ENCODE results near the gene MRFAP1L1. TPM values are rescaled to one million over a fixed set of nuclear protein-coding genes. Genes with fewer than 3 reads are reported as not detected.

The MRFAP1L1 gene
- total and polyA plus RNA-seq, 9 of the 15 experiments (the other 6 are each of a cell fraction or from before 2014, with no cell fraction given), result 37.6 to 111 (median 83.8) TPM

GRCh38 chr4:6674500-6675149 lies 35.0 kb downstream of the MRFAP1L1 start:
- Histone ChIP-seq H3K4me2 (ENCODE audit: insufficient read depth, low read length) (peak overlapping the region; percentile 90), H3K27ac (ENCODE audit: extremely low read depth, low read depth, low read length) (peak overlapping the region; percentile 99), H3K27me3 (ENCODE audit: control insufficient read depth in 2 of 2, insufficient read depth in 2 of 2, low read length in 2 of 2) (no peaks in the 10 kb centered on the region), H3K79me2 (ENCODE audit: control insufficient read depth, insufficient read depth, low read length) (peaks cover 44% of the 10 kb centered on the region), H4K20me1 (replicated peaks; ENCODE audit: control insufficient read depth, insufficient read depth, low read length) (peaks cover 34% of the 10 kb centered on the region; the same call in 1 of the 2 replicates), H3K9me3 (replicated peaks; ENCODE audit: control insufficient read depth, insufficient read depth, low read depth, low read length) (no peaks in the 10 kb centered on the region; the same call in 1 of the 2 replicates), H2AFZ (ENCODE audit: low read depth, low read length) (peak overlapping the region; percentile 98; the same call in 1 of the 2 replicates), H3K9ac (ENCODE audit: insufficient read depth in 1 of 2, low read depth in 2 of 2, low read length in 2 of 2) (peak overlapping the region; percentile 90 to 96), H3K36me3 (ENCODE audit: control insufficient read depth, insufficient read depth, low read length) (peaks cover 37% of the 10 kb centered on the region), H3K9me1 (ENCODE audit: control insufficient read depth, insufficient read depth, low read length) (no peaks in the 10 kb centered on the region), H3K4me3 (peak overlapping the region; percentile 95), H3K4me1 (replicated peaks in 1 of 2; ENCODE audit: control insufficient read depth in 2 of 2, insufficient read depth in 2 of 2, low read length in 2 of 2) (peaks cover 29 to 33% of the 10 kb centered on the region in 2 experiments)
- intact Hi-C loops (cut with micrococcal nuclease), result loop anchor here (2.0 to 5.0 kb wide), 4 partner anchors 32 to 127 kb away; partner anchors contain the start of genes BLOC1S4 and MRFAP1
- WGBS (ENCODE audit: insufficient coverage, low coverage, missing lambda C conversion rate), result under 1% methylated on average over 37 of the region's 40 CpGs
- in situ Hi-C loops (cut with MboI), result no loop called here
- ChIA-PET POLR2A (interaction anchor here (0.5 to 5.4 kb wide), 26 partner anchors 9 to 407 kb away, joined by 3 to 40 read pairs (median 4); partner anchors contain the start of genes MRFAP1, MRFAP1L1 and S100P), CTCF (ENCODE audit: low intra/inter-chr PET ratio) (no interaction called here)
- peak in 3 of 4 experiments; percentile 37 to 83 (median 64) for DNase-seq (ENCODE audit: extremely low read depth in 1 of 4, low spot score in 3 of 4)
- ATAC-seq, result peak; percentile 27
- peak; percentile 89 for FAIRE-seq
- no TSS peak for BruUV-seq (replicated peaks)
- peak; percentile 71 for TF ChIP-seq BRD9 (IDR thresholded peaks at IDR 0.05; ENCODE audit: low read depth, partially characterized antibody)
- peak; percentile 72 for TF ChIP-seq CREBBP (IDR thresholded peaks at IDR 0.05; ENCODE audit: low read depth, low read length)
- TF ChIP-seq ZNF717 (CRISPR knock-in tag; IDR thresholded peaks at IDR 0.05), result no peak
- TF ChIP-seq ZNF431 (CRISPR knock-in tag; IDR thresholded peaks at IDR 0.05), result peak; percentile 54; the same call in 1 of the 2 replicates
- TF ChIP-seq ILF3 (IDR thresholded peaks at IDR 0.05; ENCODE audit: borderline replicate concordance), result no peak
- peak; percentile 37; the same call in 1 of the 2 replicates for TF ChIP-seq FOSL1 (tag; conservative IDR thresholded peaks at IDR 0.05)
- TF ChIP-seq TAF1 (IDR thresholded peaks at IDR 0.05; ENCODE audit: control insufficient read depth, extremely low read depth, insufficient read depth, low read length, severe bottlenecking), result peak; percentile 34
- no peak for TF ChIP-seq SP1 (CRISPR knock-in tag; IDR thresholded peaks at IDR 0.05)
- TF ChIP-seq KLF16 (IDR thresholded peaks at IDR 0.05), result 0 out of 2 replicates have a peak, but pooled peaks have one; percentile 12
- peak; percentile 53 for TF ChIP-seq EP400 (IDR thresholded peaks at IDR 0.05)
- peak; percentile 79 for TF ChIP-seq L3MBTL2 (IDR thresholded peaks at IDR 0.05)
- TF ChIP-seq ETS1 (conservative IDR thresholded peaks at IDR 0.05; ENCODE audit: control insufficient read depth, low read depth, low read length), result 0 out of 2 replicates have a peak, but pooled peaks have one; percentile 5
- TF ChIP-seq ZNF644 (tag; IDR thresholded peaks at IDR 0.05; ENCODE audit: low read depth), result no peak
- peak; percentile 69 for TF ChIP-seq EP300 (IDR thresholded peaks at IDR 0.05; ENCODE audit: low read length)
